B cell (primary cell): ENCODE measurements around the gene IRAK1. TPM values are rescaled to one million over a fixed set of nuclear protein-coding genes. Genes with fewer than 3 reads are reported as not detected.

ENCODE experiments used
- ATAC-seq: fragments of 200-7000 bp; cut with Tn5 transposase; one replicate; pipeline ENCODE4 v1.10.0; 2021; ENCODE audit warnings: low read depth, mild to moderate bottlenecking, moderate number of reproducible peaks, moderate library complexity
- CTCF ChIA-PET: fragments of 350-600 bp; sonication (Branson Sonifier 250); formaldehyde crosslinking; loops from one replicate; lab custom pipeline; 2021; ENCODE audit warnings: antibody characterized with exemption, inconsistent platforms; lab: Charles Lee
- POLR2A ChIA-PET: fragments of 350-600 bp; sonication (Branson Sonifier 250); formaldehyde crosslinking; loops from one replicate; lab custom pipeline; 2021; ENCODE audit warnings: antibody characterized with exemption; lab: Charles Lee
- DNase-seq: peaks from one replicate; pipeline ENCODE4 v3.0.0; 2013
- H2AFZ ChIP-seq: 2 replicates; pipeline ENCODE4 v1.6.1; 2012; ENCODE audit warnings: mild to moderate bottlenecking, low read depth, low read length; ENCODE audit not compliant: insufficient read depth, poor library complexity, severe bottlenecking
- H3K27ac ChIP-seq, 2 donors: 1 replicate in 1 of 2; 2 replicates in 1 of 2; pipeline ENCODE4 v1.5.1; 2012 to 2013; ENCODE audit warnings: low read length in 2 of 2, mild to moderate bottlenecking in 2 of 2, moderate library complexity in 1 of 2
- H3K27me3 ChIP-seq, 4 experiments: fragments of 200-600 bp in 1 of 4; sonication (generic) in 1 of 4; replicated peaks in 1 of 4; 1 replicate in 2 of 4; 2 replicates in 2 of 4; pipeline versions ENCODE4 v1.6.1 to v1.7.0; 2013 to 2016; ENCODE audit warnings: low read length in 3 of 4, mild to moderate bottlenecking in 2 of 4, mixed read lengths in 1 of 4, moderate library complexity in 1 of 4; ENCODE audit not compliant: insufficient read depth in 4 of 4, control insufficient read depth in 3 of 4; ENCODE audit errors: control extremely low read depth in 1 of 4
- H3K36me3 ChIP-seq, 2 experiments: replicated peaks in 1 of 2; 1 replicate in 1 of 2; 2 replicates in 1 of 2; pipeline versions ENCODE4 v1.6.1 to v1.7.1; 2013; ENCODE audit warnings: low read length in 1 of 2; ENCODE audit not compliant: insufficient read depth in 2 of 2, control insufficient read depth in 1 of 2; ENCODE audit errors: control extremely low read depth in 1 of 2, extremely low read depth in 1 of 2
- H3K4me1 ChIP-seq, 2 donors: fragments of 200-600 bp in 1 of 2; sonication (generic) in 1 of 2; 1 replicate in 1 of 2; 2 replicates in 1 of 2; pipeline versions ENCODE4 v1.5.1 to v1.6.1; 2013 to 2017; ENCODE audit warnings: low read length in 2 of 2; ENCODE audit not compliant: control insufficient read depth in 2 of 2, insufficient read depth in 2 of 2
- H3K4me2 ChIP-seq: replicated peaks from 2 replicates; pipeline ENCODE3; 2012; ENCODE audit warnings: mild to moderate bottlenecking, low read depth, low read length; ENCODE audit not compliant: poor library complexity, severe bottlenecking
- H3K4me3 ChIP-seq, 5 experiments: fragments of 200-600 bp in 1 of 5; sonication (generic) in 1 of 5; 1 replicate in 3 of 5; 2 replicates in 2 of 5; pipeline versions ENCODE4 v1.5.1 to v1.7.0; 2011 to 2016; ENCODE audit warnings: low read length in 4 of 5, mild to moderate bottlenecking in 4 of 5, low read depth in 2 of 5, control low read depth in 1 of 5, moderate library complexity in 1 of 5; ENCODE audit not compliant: insufficient read depth in 1 of 5; ENCODE audit errors: control extremely low read depth in 1 of 5, extremely low read depth in 1 of 5
- H3K79me2 ChIP-seq: fragments of 200-600 bp; sonication (generic); one replicate; pipeline ENCODE4 v1.6.0; 2016; ENCODE audit warnings: low read length; ENCODE audit not compliant: control insufficient read depth, insufficient read depth
- H3K9ac ChIP-seq: fragments of 200-600 bp; sonication (generic); 2 replicates; pipeline ENCODE4 v1.6.1; 2017; ENCODE audit warnings: mild to moderate bottlenecking, low read length, moderate library complexity
- H3K9me3 ChIP-seq, 3 donors: one replicate each; pipeline versions ENCODE4 v1.6.1 to v1.7.1; 2013; ENCODE audit warnings: low read length in 2 of 3; ENCODE audit not compliant: control insufficient read depth in 2 of 3, insufficient read depth in 1 of 3; ENCODE audit errors: control extremely low read depth in 1 of 3
- H4K20me1 ChIP-seq: 2 replicates; pipeline ENCODE4 v1.6.0; 2012; ENCODE audit warnings: mild to moderate bottlenecking, low read length; ENCODE audit not compliant: insufficient read depth, control insufficient read depth, poor library complexity, severe bottlenecking
- H3K27ac Mint-ChIP-seq: one replicate; pipeline ENCODE4 v1.8.0; 2021; ENCODE audit warnings: mixed read lengths
- H3K27me3 Mint-ChIP-seq: one replicate; pipeline ENCODE4 v1.8.0; 2021; ENCODE audit warnings: mixed read lengths
- H3K4me1 Mint-ChIP-seq: one replicate; pipeline ENCODE4 v1.8.0; 2021; ENCODE audit warnings: mixed read lengths
- H3K4me3 Mint-ChIP-seq: one replicate; pipeline ENCODE4 v1.8.0; 2021; ENCODE audit warnings: mixed read lengths
- H3K9me3 Mint-ChIP-seq: one replicate; pipeline ENCODE4 v1.8.0; 2022; ENCODE audit warnings: mixed read lengths; ENCODE audit not compliant: insufficient read depth
- EZH2 ChIP-seq: IDR thresholded peaks from 2 replicates; pipeline ENCODE4 v1.6.1; 2012; ENCODE audit warnings: borderline replicate concordance, low read depth, mild to moderate bottlenecking, moderate library complexity, low read length; ENCODE audit not compliant: insufficient read depth, poor library complexity, severe bottlenecking
- WGBS: methylation state at CpG from one replicate; pipeline ENCODE4 v1.1.5; 2013; ENCODE audit warnings: missing lambda C conversion rate; ENCODE audit not compliant: insufficient coverage; 5-methylcytosine and 5-hydroxymethylcytosine counted together
- intact Hi-C: fragments of 100-400 bp; cut with micrococcal nuclease; formaldehyde crosslinking; loops from one replicate; pipeline ENCODE4 v1.10.0; 2022
- polyA plus RNA-seq: library from polyadenylated mRNA; depleted of rRNA; stranded (reverse); fragments of >200 nt; gene quantifications from 2 replicates; pipeline ENCODE4 v1.2.3, GENCODE V29; 2012
- total RNA-seq, 2 donors: library from RNA; stranded (reverse); fragments of 120-200 nt in 1 of 2; gene quantifications; 1 replicate in 1 of 2; 2 replicates in 1 of 2; pipeline versions ENCODE4 v1.2.3 to v1.2.4, GENCODE V29; 2013 to 2022
- TF ChIP-seq, protein P1 (sequence below): fragments of 200-600 bp; IDR thresholded peaks from one replicate; pipeline ENCODE4 v1.8.0; 2022; ENCODE audit warnings: antibody characterized with exemption, mild to moderate bottlenecking

IRAK1 gene
- total and polyA plus RNA-seq, 2 donors (not counting 1 experiment from before 2014, with no cell fraction given), result 112 to 118 TPM

GRCh38 chrX:154012336-154012991, 7.2 kb downstream of the IRAK1 start:
- intact Hi-C loops, result no loop called here

More at GRCh38 chrX:154012336-154012991, 7.2 kb downstream of the IRAK1 start:
- Histone ChIP-seq H3K36me3 (peaks cover 0 to 44% of the 10 kb centered on the region in 2 experiments), H3K27ac (no peak overlapping the region), H3K4me1 (peaks cover 12 to 27% of the 10 kb centered on the region in 2 donors), H3K9me3 (no peaks in the 10 kb centered on the region), H3K27me3 (no peaks in the 10 kb centered on the region), H4K20me1 (no peaks in the 10 kb centered on the region), H3K79me2 (peaks cover 7% of the 10 kb centered on the region), H3K4me3 (no peak overlapping the region), H3K9ac (no peak overlapping the region), H3K4me2 (no peak overlapping the region), H2AFZ (no peak overlapping the region)
- H3K4me1 Mint-ChIP-seq, result peaks cover 19% of the 10 kb centered on the region
- no peak for TF ChIP-seq EZH2
- TF ChIP-seq, protein P1, sequence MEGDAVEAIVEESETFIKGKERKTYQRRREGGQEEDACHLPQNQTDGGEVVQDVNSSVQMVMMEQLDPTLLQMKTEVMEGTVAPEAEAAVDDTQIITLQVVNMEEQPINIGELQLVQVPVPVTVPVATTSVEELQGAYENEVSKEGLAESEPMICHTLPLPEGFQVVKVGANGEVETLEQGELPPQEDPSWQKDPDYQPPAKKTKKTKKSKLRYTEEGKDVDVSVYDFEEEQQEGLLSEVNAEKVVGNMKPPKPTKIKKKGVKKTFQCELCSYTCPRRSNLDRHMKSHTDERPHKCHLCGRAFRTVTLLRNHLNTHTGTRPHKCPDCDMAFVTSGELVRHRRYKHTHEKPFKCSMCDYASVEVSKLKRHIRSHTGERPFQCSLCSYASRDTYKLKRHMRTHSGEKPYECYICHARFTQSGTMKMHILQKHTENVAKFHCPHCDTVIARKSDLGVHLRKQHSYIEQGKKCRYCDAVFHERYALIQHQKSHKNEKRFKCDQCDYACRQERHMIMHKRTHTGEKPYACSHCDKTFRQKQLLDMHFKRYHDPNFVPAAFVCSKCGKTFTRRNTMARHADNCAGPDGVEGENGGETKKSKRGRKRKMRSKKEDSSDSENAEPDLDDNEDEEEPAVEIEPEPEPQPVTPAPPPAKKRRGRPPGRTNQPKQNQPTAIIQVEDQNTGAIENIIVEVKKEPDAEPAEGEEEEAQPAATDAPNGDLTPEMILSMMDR, result no peak
- H3K4me3 Mint-ChIP-seq, result no peak overlapping the region
- H3K27me3 Mint-ChIP-seq, result no peaks in the 10 kb centered on the region
- 94% methylated on average over 16 of the region's 17 CpGs for WGBS
- POLR2A ChIA-PET, result interaction anchor here (0.6 kb wide), 1 partner anchor 298 kb away, joined by 3 read pairs; no protein-coding TSS in a partner anchor
- no peaks in the 10 kb centered on the region for H3K9me3 Mint-ChIP-seq
- no peak for ATAC-seq
- no peak overlapping the region for H3K27ac Mint-ChIP-seq
- CTCF ChIA-PET, result interaction anchor here (0.5 to 2.9 kb wide), 8 partner anchors 10 to 89 kb away, joined by 3 to 21 read pairs (median 6); no protein-coding TSS in a partner anchor
- no peak for DNase-seq
